Ascending aorta (tissue), 2 donors: ENCODE measurements around the gene RNF214. TPM values are rescaled to one million over a fixed set of nuclear protein-coding genes. Genes with fewer than 3 reads are reported as not detected.

ENCODE experiments used
- DNase-seq, 2 donors: peaks; one replicate each; pipeline ENCODE4 v3.0.0-alpha.2; 2019; ENCODE audit warnings: low spot score in 2 of 2
- H3K27ac ChIP-seq, 2 donors: fragments of 200-600 bp; sonication (generic); one replicate each; pipeline ENCODE4 v1.5.1; 2016 to 2017; ENCODE audit warnings: mild to moderate bottlenecking in 1 of 2
- H3K27me3 ChIP-seq: fragments of 200-600 bp; sonication (generic); one replicate; pipeline ENCODE4 v1.5.1; 2017
- H3K36me3 ChIP-seq, 2 donors: fragments of 200-600 bp; sonication (generic); one replicate each; pipeline ENCODE4 v1.5.1; 2016
- H3K4me1 ChIP-seq, 2 donors: fragments of 200-600 bp; sonication (generic); one replicate each; pipeline ENCODE4 v1.5.1; 2016 to 2017; ENCODE audit warnings: mild to moderate bottlenecking in 1 of 2
- H3K4me3 ChIP-seq, 2 donors: fragments of 200-600 bp; sonication (generic); one replicate each; pipeline ENCODE4 v1.5.1; 2016 to 2017; ENCODE audit warnings: mild to moderate bottlenecking in 1 of 2
- H3K9me3 ChIP-seq, 2 donors: fragments of 200-600 bp; sonication (generic); one replicate each; pipeline ENCODE4 v1.5.1; 2016
- CTCF ChIP-seq, 3 experiments: fragments of 200-600 bp in 2 of 3; fragments of 450-650 bp in 1 of 3; sonication (generic) in 2 of 3; IDR thresholded peaks; one replicate each; pipeline ENCODE4 v1.5.1; 2016 to 2019; ENCODE audit warnings: antibody characterized with exemption in 3 of 3, mild to moderate bottlenecking in 1 of 3, moderate library complexity in 1 of 3
- intact Hi-C: fragments of 100-400 bp; cut with DNase I; formaldehyde crosslinking; loops from one replicate; pipeline ENCODE4 v1.15.1; 2023
- total RNA-seq: library from RNA; depleted of rRNA; stranded (reverse); fragments of >200 nt; gene quantifications from one replicate; pipeline ENCODE4 v1.1.0, GENCODE V29; 2016

The RNF214 gene
- total RNA-seq, 1 donor from 2014 or later = 0.53 TPM

GRCh38 chr11:117229411-117229810, 3.1 kb upstream of the RNF214 start:
- intact Hi-C loops = loop anchor here (5.0 kb wide), 1 partner anchor 352 kb away; no protein-coding TSS in a partner anchor
- no peak for TF ChIP-seq CTCF (IDR thresholded peaks at IDR 0.05)
- no peak overlapping the region for H3K27ac ChIP-seq
- H3K27me3 ChIP-seq = no peaks in the 10 kb centered on the region
- H3K4me1 ChIP-seq = peaks cover 11 to 24% of the 10 kb centered on the region in 2 donors
- peaks cover 25 to 38% of the 10 kb centered on the region in 2 donors for H3K36me3 ChIP-seq
- no peak overlapping the region for H3K4me3 ChIP-seq
- DNase-seq = no peak
- no peaks in the 10 kb centered on the region for H3K9me3 ChIP-seq

- Histone ChIP-seq H3K27ac (no peak overlapping the region), H3K27me3 (no peaks in the 10 kb centered on the region), H3K36me3 (peaks cover 25 to 35% of the 10 kb centered on the region in 2 donors), H3K9me3 (no peaks in the 10 kb centered on the region), H3K4me3 (no peak overlapping the region), H3K4me1 (peaks cover 11 to 24% of the 10 kb centered on the region in 2 donors)
- TF ChIP-seq CTCF (IDR thresholded peaks at IDR 0.05) = no peak
- intact Hi-C loops = loop anchor here (5.0 kb wide), 2 partner anchors 133 to 353 kb away; partner anchors contain the start of gene SIK3
- no peak for DNase-seq
These were observed 2.6 kb upstream of the RNF214 start for GRCh38 chr11:117229931-117230285.

- H3K4me3 ChIP-seq = peak overlapping the region; percentile 2 to 89
- H3K27ac ChIP-seq = peak overlapping the region in 1 of 2 donors; percentile 8
- H3K4me1 ChIP-seq = peaks cover 11 to 24% of the 10 kb centered on the region in 2 donors
- H3K36me3 ChIP-seq = peaks cover 25 to 35% of the 10 kb centered on the region in 2 donors
- no peaks in the 10 kb centered on the region for H3K9me3 ChIP-seq
- DNase-seq = no peak
- no peaks in the 10 kb centered on the region for H3K27me3 ChIP-seq
- intact Hi-C loops = loop anchor here (5.0 kb wide), 1 partner anchor 133 kb away; the partner anchor contains the start of gene SIK3
- TF ChIP-seq CTCF (IDR thresholded peaks at IDR 0.05) = no peak
These were observed 2.0 kb upstream of the RNF214 start for GRCh38 chr11:117230286-117230961.

- no peak for DNase-seq
- peaks cover 11 to 19% of the 10 kb centered on the region in 2 donors for H3K4me1 ChIP-seq
- H3K9me3 ChIP-seq = no peaks in the 10 kb centered on the region
- H3K27me3 ChIP-seq = no peaks in the 10 kb centered on the region
- H3K36me3 ChIP-seq = peaks cover 26 to 35% of the 10 kb centered on the region in 2 donors
- peak overlapping the region; percentile 94 to 95 for H3K27ac ChIP-seq
- intact Hi-C loops = loop anchor here (5.0 kb wide), 1 partner anchor 134 kb away; the partner anchor contains the start of gene SIK3
- peak overlapping the region; percentile 85 to 89 for H3K4me3 ChIP-seq
- TF ChIP-seq CTCF (IDR thresholded peaks at IDR 0.05) = no peak
These were observed 1.3 kb upstream of the RNF214 start for GRCh38 chr11:117230999-117231841.

- Histone ChIP-seq H3K36me3 (peaks cover 27 to 33% of the 10 kb centered on the region in 2 donors), H3K27ac (peak within 1 kb of the TSS; percentile 94 to 95), H3K9me3 (no peaks in the 10 kb centered on the region), H3K27me3 (no peaks in the 10 kb centered on the region), H3K4me3 (peak within 1 kb of the TSS; percentile 85 to 89), H3K4me1 (peaks cover 11 to 19% of the 10 kb centered on the region in 2 donors)
- intact Hi-C loops = loop anchor here (1.0 to 5.0 kb wide), 5 partner anchors 53 to 459 kb away; partner anchors contain the start of genes BUD13, PAFAH1B2, SIDT2 and SIK3
- peak in 1 of 2 donors; percentile 87 for DNase-seq
- no peak for TF ChIP-seq CTCF (IDR thresholded peaks at IDR 0.05)
These were observed 704 bp upstream of the RNF214 start, which contains the start of gene PCSK7 for GRCh38 chr11:117231842-117232091. PCSK7 (minus strand) TSS chr11:117232073; CDS start chr11:117229844, 2,229 bp downstream.
